ENCODE measurements around the gene DOK3. TPM values are rescaled to one million over a fixed set of nuclear protein-coding genes. Genes with fewer than 3 reads are reported as not detected.

The DOK3 gene
- 2.4 to 5.6 TPM (median 4.2 TPM) in 5 replicates for total RNA-seq (2022; extraction: Qiagen RNA extraction)

GRCh38 chr5:177509381-177509951 lies at the start of gene DOK3:
DOK3 (minus strand) TSS chr5:177509826; CDS start chr5:177509540, 286 bp downstream.

GRCh38 chr5:177554474-177555111 lies 45.0 kb upstream of the DOK3 start, which contains the start of gene FAM193B:
FAM193B (minus strand) TSS chr5:177554563; CDS start chr5:177554458, 105 bp downstream.

GRCh38 chr5:177516601-177517568 lies 7.3 kb upstream of the DOK3 start, which contains the start of gene DDX41:
DDX41 (minus strand) TSS chr5:177516961; CDS start chr5:177516945, 16 bp downstream.

GRCh38 chr5:177497292-177498012 lies 12.2 kb downstream of the DOK3 start, which contains the start of gene PDLIM7:
PDLIM7 (minus strand) TSS chr5:177497604; CDS start chr5:177496512, 1,092 bp downstream.

GRCh38 chr5:177473443-177474001 lies 36.1 kb downstream of the DOK3 start, which contains the start of gene DBN1:
DBN1 (minus strand) TSS chr5:177473634; CDS start chr5:177473521, 113 bp downstream.

Other genes with a start within 250 kb of the DOK3 start
- gene RAB24, start 206.1 kb downstream of the DOK3 start, total RNA-seq (2022; extraction: Qiagen RNA extraction): 22.0 to 29.4 TPM (median 28.2 TPM) in 5 replicates
- gene PRELID1, start 206.0 kb downstream of the DOK3 start, total RNA-seq (2022; extraction: Qiagen RNA extraction): 273 to 409 TPM (median 372 TPM) in 5 replicates
- gene MXD3, start 197.9 kb downstream of the DOK3 start, total RNA-seq (2022; extraction: Qiagen RNA extraction): 12.8 to 22.6 TPM (median 20.6 TPM) in 5 replicates
- gene LMAN2, start 158.2 kb downstream of the DOK3 start, total RNA-seq (2022; extraction: Qiagen RNA extraction): 194 to 226 TPM (median 194 TPM) in 5 replicates
- 3.9 to 8.2 TPM (median 6.4 TPM) in 5 replicates for gene RGS14, start 151.9 kb downstream of the DOK3 start, total RNA-seq (2022; extraction: Qiagen RNA extraction)
- gene SLC34A1, start 125.4 kb downstream of the DOK3 start, total RNA-seq (2022; extraction: Qiagen RNA extraction): 0.02 TPM in 1 of 5 replicates, not detected in the others
- not detected in 5 replicates for gene PFN3, start 109.2 kb downstream of the DOK3 start, total RNA-seq (2022; extraction: Qiagen RNA extraction)
- 14.7 to 28.1 TPM (median 25.9 TPM) in 5 replicates for gene F12, start 100.3 kb downstream of the DOK3 start, total RNA-seq (2022; extraction: Qiagen RNA extraction)
- 17.5 to 29.2 TPM (median 26.9 TPM) in 5 replicates for gene GRK6, start 83.2 kb downstream of the DOK3 start, total RNA-seq (2022; extraction: Qiagen RNA extraction)
- 13.2 to 40.2 TPM (median 35.2 TPM) in 5 replicates for gene PRR7, start 63.0 kb downstream of the DOK3 start, total RNA-seq (2022; extraction: Qiagen RNA extraction)
- 55.6 to 82.0 TPM (median 74.1 TPM) in 5 replicates for gene DBN1, start 36.2 kb downstream of the DOK3 start, total RNA-seq (2022; extraction: Qiagen RNA extraction)
- 81.9 to 105 TPM (median 96.8 TPM) in 5 replicates for gene PDLIM7, start 12.2 kb downstream of the DOK3 start, total RNA-seq (2022; extraction: Qiagen RNA extraction)
- gene DDX41, start 7.1 kb upstream of the DOK3 start, total RNA-seq (2022; extraction: Qiagen RNA extraction): 105 to 147 TPM (median 111 TPM) in 5 replicates
- gene FAM193B, start 44.7 kb upstream of the DOK3 start, total RNA-seq (2022; extraction: Qiagen RNA extraction): 24.3 to 36.0 TPM (median 33.0 TPM) in 5 replicates
- gene TMED9, start 82.4 kb upstream of the DOK3 start, total RNA-seq (2022; extraction: Qiagen RNA extraction): 280 to 284 TPM (median 281 TPM) in 5 replicates
- 18.7 to 31.8 TPM (median 29.2 TPM) in 5 replicates for gene B4GALT7, start 90.3 kb upstream of the DOK3 start, total RNA-seq (2022; extraction: Qiagen RNA extraction)